Ectodermal cell (in vitro differentiated cells): ENCODE data around the gene CEP95.
"Not testable (repeated sequence)": the region's sequence is repeated elsewhere in the genome, so short reads cannot be mapped to it uniquely, and the experiment has no call there.

ENCODE experiments used
- H3K27ac ChIP-seq: 2 replicates; pipeline ENCODE4 v1.7.0; 2013; ENCODE audit warnings: mild to moderate bottlenecking, low read depth, low read length; ENCODE audit not compliant: insufficient read depth, poor library complexity, severe bottlenecking
- H3K27me3 ChIP-seq: 2 replicates; pipeline ENCODE4 v1.7.0; 2013; ENCODE audit warnings: mild to moderate bottlenecking, low read length; ENCODE audit not compliant: insufficient read depth, control insufficient read depth, poor library complexity, severe bottlenecking
- H3K36me3 ChIP-seq: one replicate; pipeline ENCODE4 v1.7.0; 2013; ENCODE audit warnings: low read length; ENCODE audit not compliant: control insufficient read depth, insufficient read depth
- H3K4me1 ChIP-seq: one replicate; pipeline ENCODE4 v1.7.0; 2013; ENCODE audit warnings: low read length; ENCODE audit not compliant: control insufficient read depth, insufficient read depth
- H3K4me3 ChIP-seq: 2 replicates; pipeline ENCODE4 v1.7.0; 2013; ENCODE audit warnings: low read depth, low read length, control low read depth; ENCODE audit not compliant: insufficient read depth
- H3K9me3 ChIP-seq: 2 replicates; pipeline ENCODE4 v1.7.0; 2013; ENCODE audit warnings: mild to moderate bottlenecking, low read length, moderate library complexity; ENCODE audit not compliant: control insufficient read depth
- WGBS, 2 experiments: methylation state at CpG; one replicate each; pipeline ENCODE4 v1.1.7; 2013; ENCODE audit warnings: missing lambda C conversion rate in 2 of 2; 5-methylcytosine and 5-hydroxymethylcytosine counted together

The CEP95 gene

DNA sequence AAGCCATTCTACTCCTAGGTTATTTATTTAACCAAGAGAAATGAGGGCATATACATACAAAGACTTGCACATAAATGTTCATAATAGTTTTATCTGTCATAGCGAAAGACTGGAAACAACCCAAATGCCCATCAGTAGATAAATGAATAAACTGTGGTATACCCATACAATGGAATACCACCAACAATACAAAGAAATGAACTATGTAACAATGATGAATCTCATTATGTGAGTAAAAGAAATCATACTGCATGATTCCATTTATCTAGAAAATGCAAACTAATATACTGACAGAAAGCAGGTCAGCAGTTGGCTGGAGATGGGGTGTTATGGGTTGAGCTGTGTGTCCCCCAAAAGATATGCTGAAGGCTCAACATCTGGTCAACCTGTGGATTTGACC is 57.3 kb downstream of the CEP95 start:
- Histone ChIP-seq H3K27ac (no peak overlapping the region), H3K27me3 (no peaks in the 10 kb centered on the region), H3K4me1 (peaks cover 5% of the 10 kb centered on the region), H3K4me3 (no peak overlapping the region), H3K36me3 (no peaks in the 10 kb centered on the region), H3K9me3 (no peaks in the 10 kb centered on the region)
- 83% methylated on average over 1 of the region's 1 CpG; no CpG with 5 or more reads in 1 of the 2 experiments for WGBS, 2 experiments

DNA sequence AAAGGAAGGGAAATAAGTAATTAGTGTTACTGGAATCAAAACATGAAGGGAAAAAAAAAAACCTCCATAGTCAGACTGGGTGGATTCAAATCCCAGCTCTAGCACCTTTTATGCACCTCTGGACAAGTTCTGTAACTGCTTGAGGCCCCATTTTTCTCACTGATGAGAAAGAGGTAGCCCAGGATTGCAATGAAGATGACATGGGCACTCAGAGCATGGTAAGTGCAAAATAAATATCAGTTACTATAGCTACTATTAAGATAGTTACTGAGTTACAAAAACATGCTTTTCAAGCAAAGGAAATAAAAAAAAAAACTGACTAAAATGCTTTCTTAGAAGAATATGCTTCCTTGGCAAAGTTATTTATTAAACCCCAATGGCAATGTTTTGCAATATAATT is 58.8 kb downstream of the CEP95 start:
- H3K4me3 ChIP-seq: no peak overlapping the region
- no peaks in the 10 kb centered on the region for H3K9me3 ChIP-seq
- no peaks in the 10 kb centered on the region for H3K27me3 ChIP-seq
- peaks cover 5% of the 10 kb centered on the region for H3K4me1 ChIP-seq
- H3K36me3 ChIP-seq: no peaks in the 10 kb centered on the region
- H3K27ac ChIP-seq: no peak overlapping the region

DNA sequence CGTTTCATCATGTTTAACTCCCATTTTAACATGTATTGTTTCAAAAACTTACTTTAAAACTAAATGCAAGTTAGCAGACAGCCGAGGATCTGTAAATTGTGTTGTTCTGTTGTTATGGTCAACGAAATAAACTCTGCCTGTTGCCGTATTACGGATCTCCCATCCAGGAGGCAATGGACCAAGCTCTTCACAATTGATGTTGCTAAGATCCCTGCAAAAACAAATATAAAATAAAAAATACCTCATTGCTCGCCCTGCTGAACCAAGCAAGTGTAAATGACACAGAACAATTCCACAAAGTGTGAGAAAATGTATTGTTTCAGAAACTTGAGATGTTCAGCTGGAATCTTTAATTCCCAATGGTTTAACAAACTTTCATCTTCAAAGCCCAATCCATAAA is 65.0 kb downstream of the CEP95 start:
- Histone ChIP-seq H3K4me1 (no peaks in the 10 kb centered on the region), H3K9me3 (no peaks in the 10 kb centered on the region), H3K27ac (no peak overlapping the region), H3K4me3 (no peak overlapping the region), H3K27me3 (no peaks in the 10 kb centered on the region), H3K36me3 (no peaks in the 10 kb centered on the region)
- WGBS, 2 experiments: 94 to 99% methylated on average over 6 of the region's 6 CpGs

DNA sequence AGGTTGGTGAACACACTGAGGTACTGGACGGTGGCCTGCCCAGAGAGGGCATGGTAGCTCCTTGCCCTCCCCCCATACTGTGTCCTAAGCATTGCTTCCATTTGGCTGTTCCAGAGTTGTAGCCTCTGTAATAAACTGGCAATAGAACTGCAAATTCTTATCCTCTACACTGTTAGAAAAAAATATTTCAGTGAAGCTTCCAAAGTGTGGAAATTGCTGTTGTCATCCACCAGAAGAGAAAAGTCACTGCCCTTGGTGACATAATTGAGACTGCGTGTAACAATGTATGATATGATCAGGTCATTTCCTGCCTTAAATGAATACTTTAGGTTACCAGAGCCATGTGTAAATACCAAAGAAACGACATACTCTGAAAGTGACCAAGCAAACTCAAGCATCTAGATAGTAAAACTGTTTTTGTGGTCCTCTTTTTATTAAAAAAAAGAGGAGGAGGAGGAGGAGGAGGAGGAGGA is 65.9 kb downstream of the CEP95 start:
- H3K4me1 ChIP-seq: no peaks in the 10 kb centered on the region
- no peak overlapping the region for H3K27ac ChIP-seq
- no peaks in the 10 kb centered on the region for H3K36me3 ChIP-seq
- H3K4me3 ChIP-seq: no peak overlapping the region
- H3K9me3 ChIP-seq: no peaks in the 10 kb centered on the region
- 81 to 83% methylated on average over 3 of the region's 3 CpGs for WGBS, 2 experiments
- H3K27me3 ChIP-seq: no peaks in the 10 kb centered on the region

DNA sequence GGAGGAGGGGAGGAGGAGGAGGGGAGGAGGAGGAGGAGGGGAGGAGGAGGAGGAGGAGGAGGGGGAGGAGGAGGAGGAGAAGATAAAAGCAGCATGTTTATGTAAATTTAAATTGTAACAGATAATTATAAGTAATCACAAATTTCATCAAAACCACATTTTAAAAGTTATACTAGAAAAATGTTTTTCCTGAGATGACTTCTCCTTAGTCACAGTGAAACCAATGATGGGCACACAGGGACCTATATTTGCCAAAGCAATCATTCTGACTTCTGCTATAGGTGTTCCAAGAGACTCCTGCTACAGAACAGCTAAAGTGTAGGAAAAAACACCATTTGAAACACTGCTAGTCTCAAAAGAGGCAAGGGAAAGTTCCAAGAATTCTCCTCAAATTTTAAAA is 66.4 kb downstream of the CEP95 start:
- Histone ChIP-seq H3K4me1 (no peaks in the 10 kb centered on the region), H3K27ac (no peak overlapping the region), H3K36me3 (no peaks in the 10 kb centered on the region)

DNA sequence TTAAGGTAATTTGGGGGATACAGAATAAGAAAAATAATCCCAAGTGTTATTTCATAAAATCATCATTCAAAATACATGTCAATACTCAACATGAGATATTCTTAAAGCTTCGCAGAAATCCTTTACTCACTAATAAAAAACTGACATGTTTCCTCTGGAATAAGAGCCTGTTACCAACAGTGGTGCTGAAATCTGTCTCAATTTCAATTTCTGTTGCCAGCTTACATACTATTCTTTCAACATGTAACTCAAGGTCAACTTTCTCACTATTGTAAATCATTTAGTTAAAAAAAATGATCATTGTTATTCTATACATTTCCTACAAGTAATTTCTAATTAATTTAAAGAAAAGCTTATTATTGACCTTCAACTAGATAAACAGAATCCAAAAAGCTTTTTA is 67.9 kb downstream of the CEP95 start:
- Histone ChIP-seq H3K4me1 (no peaks in the 10 kb centered on the region), H3K36me3 (no peaks in the 10 kb centered on the region), H3K4me3 (no peak overlapping the region), H3K27me3 (no peaks in the 10 kb centered on the region), H3K27ac (no peak overlapping the region), H3K9me3 (no peaks in the 10 kb centered on the region)
- 95 to 97% methylated on average over 1 of the region's 1 CpG for WGBS, 2 experiments

More for the DNA sequence above, 66.4 kb downstream of the CEP95 start:
- H3K9me3 ChIP-seq: no peaks in the 10 kb centered on the region
- no peak overlapping the region for H3K4me3 ChIP-seq
- H3K27me3 ChIP-seq: no peaks in the 10 kb centered on the region

DNA sequence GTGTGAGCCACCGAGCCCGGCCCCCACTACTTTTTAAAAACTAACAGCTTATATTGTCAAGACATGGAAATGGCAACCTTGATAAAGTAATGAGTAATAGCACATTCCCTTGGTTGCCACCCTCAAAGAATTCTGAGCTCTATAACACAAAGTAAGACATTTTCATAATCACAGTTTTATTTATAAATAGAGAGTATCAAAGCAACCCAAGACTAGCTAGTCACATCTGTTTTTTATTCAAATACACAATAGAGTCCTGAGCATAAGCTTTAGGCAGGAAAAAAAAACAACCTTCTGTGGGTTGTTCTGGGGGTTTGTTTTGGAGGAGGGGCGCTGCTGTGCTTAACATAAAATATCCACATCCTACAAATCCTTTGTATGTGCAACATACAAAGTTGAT is 68.7 kb downstream of the CEP95 start:
- Histone ChIP-seq H3K27me3 (no peaks in the 10 kb centered on the region), H3K4me1 (no peaks in the 10 kb centered on the region), H3K4me3 (no peak overlapping the region), H3K36me3 (no peaks in the 10 kb centered on the region), H3K27ac (no peak overlapping the region), H3K9me3 (no peaks in the 10 kb centered on the region)
- 91 to 93% methylated on average over 2 of the region's 3 CpGs for WGBS, 2 experiments

DNA sequence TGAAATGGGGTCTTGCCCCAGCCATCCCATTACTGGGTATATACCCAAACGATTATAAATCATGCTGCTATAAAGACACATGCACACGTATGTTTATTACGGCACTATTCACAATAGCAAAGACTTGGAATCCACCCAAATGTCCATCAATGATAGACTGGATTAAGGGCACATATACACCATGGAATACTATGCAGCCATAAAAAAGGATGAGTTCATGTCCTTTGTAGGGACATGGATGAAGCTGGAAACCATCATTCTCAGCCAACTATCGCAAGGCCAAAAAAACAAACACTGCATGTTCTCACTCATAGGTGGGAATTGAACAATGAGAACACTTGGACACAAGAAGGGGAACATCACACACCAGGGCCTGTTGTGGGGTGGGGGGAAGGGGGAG is 70.2 kb downstream of the CEP95 start:
- H3K36me3 ChIP-seq, H3K27ac ChIP-seq: not testable (repeated sequence)

DNA sequence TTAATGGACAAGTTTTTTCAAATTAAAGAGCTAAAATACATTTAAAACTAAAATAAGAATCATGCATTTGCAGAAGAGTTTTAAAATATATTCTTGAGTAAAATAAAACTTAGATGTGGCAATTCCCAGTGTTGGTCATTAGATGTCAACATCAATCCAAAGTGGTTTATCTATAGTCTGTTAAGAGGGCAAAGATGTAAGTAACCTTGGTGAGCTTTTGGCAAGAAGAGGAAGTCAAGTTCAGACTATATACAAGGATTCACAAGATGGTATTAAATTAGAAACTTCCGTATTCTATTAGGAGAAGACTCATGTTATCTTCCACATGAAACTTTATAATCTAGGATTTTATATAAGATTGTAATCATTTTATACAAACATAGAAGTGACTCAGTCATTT is 73.1 kb downstream of the CEP95 start:
- Histone ChIP-seq H3K27me3 (no peaks in the 10 kb centered on the region), H3K4me3 (no peak overlapping the region), H3K36me3 (no peaks in the 10 kb centered on the region), H3K9me3 (no peaks in the 10 kb centered on the region), H3K4me1 (no peaks in the 10 kb centered on the region), H3K27ac (no peak overlapping the region)
- no CpG with 5 or more reads among the region's 1 CpG for WGBS, 2 experiments

More for the DNA sequence above, 70.2 kb downstream of the CEP95 start:
- WGBS, 2 experiments: 97 to 98% methylated on average over 4 of the region's 4 CpGs
- not testable (repeated sequence) for H3K4me1 ChIP-seq, H3K27me3 ChIP-seq, H3K9me3 ChIP-seq, H3K4me3 ChIP-seq

DNA sequence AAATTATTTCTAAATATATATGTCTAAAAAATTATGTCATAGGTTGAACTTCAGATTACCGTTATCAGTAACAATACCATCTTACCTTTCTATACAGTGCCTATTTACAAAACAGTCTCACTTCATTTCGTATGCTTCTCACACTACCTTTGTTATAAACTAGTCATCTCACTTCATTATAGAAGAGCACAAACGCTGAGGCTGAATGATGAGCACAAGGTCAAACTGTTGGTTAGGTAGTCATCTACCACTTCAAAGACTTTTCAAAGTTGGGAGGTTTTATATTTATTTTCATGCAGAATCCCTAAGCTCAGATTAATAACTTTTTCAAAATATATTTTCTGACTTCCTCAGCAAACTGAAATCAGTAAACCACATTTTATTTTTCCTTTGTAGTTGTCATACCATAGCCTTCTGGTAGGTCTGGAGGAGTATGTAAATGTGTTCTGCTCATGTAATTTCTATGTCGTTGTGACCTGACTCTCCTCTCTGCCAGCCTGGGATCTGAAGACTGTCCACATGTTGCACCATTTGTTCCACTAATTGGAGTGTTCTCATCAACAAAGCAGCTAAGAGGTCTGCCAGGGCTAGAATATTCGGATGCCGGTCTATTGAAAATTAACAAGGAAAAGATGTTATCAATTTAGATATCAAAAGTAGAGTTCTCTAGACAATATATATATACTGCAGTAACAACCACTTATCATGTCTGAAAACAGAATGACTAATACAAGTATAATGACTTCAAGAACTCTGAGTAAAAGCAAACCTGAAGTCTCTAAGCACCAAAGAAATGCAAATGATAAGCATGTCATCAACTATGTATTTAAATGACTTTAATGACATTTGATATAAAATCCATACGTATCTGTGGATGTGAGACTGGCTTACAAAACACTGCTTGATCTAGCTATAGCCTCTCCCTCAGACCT is 73.9 kb downstream of the CEP95 start:
- no peaks in the 10 kb centered on the region for H3K27me3 ChIP-seq
- 92 to 94% methylated on average over 7 of the region's 7 CpGs for WGBS, 2 experiments
- no peaks in the 10 kb centered on the region for H3K36me3 ChIP-seq
- no peak overlapping the region for H3K27ac ChIP-seq
- H3K9me3 ChIP-seq: no peaks in the 10 kb centered on the region
- H3K4me3 ChIP-seq: no peak overlapping the region
- no peaks in the 10 kb centered on the region for H3K4me1 ChIP-seq
